Activated CD4-positive, alpha-beta T cell treated with anti-CD3 and anti-CD28 coated beads, Interleukin-2, amount 50 U/mL, for 48 hours (primary cell): Measurements from ENCODE around the gene SLC4A3.

Source experiments
- DNase-seq, 2 experiments: peaks; one replicate each; pipeline ENCODE4 v3.0.0-alpha.2; 2020

The SLC4A3 gene

DNA sequence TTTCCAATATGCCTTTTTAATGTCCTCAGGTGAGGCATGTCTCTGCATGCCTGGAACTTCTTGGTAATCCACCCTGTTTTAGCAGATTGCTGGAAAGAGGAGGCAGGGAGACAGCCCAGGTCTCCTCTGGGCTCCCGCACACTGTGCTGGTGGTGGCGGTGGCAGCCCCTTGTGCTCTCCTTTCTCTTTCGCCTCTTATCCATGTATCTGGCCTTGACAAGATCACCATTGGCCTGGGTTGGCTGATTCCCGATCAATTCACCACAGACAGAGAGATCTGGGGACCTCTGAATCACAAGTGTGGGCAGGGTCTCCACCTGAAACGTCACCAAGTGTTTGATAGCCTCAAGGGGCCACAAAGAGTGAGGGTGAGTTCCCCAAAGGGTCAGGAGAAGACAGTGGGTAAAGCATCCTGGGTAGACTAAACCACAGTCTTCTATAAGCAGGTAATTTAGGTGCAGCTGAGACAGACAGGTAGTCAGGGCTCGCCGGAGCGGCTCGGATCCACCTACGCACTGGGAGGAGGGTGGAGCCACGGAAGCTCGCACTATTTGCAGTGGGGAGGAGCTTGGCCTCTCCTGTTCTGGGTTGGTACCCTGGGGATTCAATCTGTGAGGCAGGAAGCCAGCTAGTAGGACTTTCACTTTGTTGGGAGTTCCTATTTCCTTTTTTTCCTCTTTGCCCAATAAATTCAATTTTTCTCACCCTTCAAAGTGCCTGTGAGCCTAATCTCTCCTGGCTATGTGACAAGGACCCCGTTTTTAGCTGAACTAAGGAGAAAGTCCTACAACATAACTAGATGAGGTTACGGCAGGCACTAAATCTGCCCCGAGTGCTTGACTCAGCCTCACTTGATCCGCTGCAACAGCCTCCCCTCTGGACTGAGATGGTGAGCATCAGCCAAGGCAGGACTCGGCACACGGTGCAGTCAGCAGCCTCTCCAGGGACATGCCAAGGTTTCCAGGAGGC is 57.6 kb downstream of the SLC4A3 start:
- peak; percentile 62 to 70 for DNase-seq

DNA sequence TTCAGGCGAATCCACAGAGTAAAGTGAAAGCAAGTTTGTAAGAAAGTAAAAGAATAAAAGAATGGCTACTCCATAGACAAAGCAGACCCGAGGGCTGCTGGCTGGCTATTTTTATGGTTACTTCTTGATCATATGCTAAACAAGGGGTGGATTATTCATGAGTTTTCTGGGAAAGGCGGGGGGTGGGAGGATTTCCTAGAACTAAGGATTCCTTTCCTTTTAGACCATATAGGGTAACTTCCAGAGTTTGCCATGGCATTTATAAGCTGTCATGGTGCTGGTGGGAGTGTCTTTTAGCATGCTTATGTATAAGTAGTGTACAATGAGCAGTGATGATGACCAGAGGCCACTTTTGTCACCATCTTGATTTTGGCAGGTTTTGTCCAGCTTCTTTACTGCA is 59.8 kb downstream of the SLC4A3 start:
- DNase-seq: no peak

DNA sequence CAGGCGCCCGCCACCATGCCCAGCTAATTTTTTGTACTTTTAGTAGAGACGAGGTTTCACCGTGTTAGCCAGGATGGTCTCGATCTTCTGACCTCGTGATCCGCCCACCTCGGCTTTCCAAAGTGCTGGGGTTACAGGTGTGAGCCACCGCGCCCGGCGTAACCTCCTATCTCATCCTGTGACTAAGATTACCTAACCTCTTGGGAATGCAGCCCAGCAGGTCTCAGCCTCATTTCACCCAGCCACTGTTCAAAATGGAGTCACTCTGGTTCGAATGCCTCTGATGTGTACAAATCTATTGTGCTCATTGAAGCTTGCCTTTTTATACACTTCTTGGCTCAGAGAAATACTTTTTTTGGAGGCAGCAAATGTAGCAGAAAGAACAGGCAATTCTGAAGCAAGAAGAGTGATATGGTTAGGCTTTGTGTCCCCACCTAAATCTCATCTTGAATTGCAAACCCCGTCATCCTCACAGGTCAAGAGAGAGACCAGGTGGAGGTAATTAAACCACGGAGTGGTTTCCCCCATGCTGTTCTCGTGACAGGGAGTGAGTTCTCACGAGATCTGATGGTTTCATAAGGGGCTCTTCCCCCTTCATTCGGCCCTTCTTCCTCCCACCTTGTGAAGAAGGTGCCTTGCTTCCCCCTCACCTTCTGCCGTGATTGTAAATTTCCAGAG is 60.6 kb downstream of the SLC4A3 start:
- DNase-seq: no peak

DNA sequence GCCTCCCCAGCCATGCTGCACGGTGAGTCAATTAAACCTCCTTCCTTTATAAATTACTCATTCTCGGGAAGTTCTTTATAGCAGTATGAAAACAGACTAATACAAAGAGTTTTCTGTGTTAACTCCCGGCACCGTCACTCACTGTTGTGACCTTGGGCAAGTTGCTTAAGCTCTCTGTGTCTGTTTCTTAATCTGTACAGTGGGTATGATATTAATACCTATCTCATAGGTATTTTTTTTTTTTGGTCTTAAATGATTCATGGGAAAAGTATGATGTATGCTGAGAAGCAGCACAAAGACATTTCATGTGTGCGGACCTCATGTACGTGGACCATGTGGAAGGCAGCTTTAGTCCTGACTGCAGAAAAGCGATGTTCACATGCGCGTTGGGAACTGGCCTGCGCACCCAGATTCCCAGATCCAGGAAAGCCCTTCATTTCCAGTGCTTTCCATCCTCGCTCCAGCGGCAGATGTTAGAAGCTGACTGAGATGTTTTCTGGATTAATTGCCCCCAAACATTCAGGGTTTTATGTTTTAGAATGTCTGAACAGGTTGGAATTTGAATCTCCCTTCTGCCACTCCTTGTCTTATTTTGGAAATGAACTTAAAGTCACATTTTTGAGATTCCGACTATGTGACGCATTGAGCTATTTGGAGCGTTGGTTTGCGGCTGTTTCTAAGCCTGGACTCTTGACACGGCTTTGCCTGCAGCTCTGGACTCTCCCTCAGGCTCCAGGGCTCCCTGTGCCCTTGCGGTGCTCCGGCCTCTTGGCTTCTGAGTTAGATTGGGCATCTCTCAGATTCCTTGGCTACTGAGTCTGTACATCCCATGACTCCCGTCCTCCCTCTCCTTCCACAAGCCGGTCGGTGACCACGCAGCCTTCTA is 61.4 kb downstream of the SLC4A3 start:
- peak in 1 of 2 experiments; percentile 6 for DNase-seq

DNA sequence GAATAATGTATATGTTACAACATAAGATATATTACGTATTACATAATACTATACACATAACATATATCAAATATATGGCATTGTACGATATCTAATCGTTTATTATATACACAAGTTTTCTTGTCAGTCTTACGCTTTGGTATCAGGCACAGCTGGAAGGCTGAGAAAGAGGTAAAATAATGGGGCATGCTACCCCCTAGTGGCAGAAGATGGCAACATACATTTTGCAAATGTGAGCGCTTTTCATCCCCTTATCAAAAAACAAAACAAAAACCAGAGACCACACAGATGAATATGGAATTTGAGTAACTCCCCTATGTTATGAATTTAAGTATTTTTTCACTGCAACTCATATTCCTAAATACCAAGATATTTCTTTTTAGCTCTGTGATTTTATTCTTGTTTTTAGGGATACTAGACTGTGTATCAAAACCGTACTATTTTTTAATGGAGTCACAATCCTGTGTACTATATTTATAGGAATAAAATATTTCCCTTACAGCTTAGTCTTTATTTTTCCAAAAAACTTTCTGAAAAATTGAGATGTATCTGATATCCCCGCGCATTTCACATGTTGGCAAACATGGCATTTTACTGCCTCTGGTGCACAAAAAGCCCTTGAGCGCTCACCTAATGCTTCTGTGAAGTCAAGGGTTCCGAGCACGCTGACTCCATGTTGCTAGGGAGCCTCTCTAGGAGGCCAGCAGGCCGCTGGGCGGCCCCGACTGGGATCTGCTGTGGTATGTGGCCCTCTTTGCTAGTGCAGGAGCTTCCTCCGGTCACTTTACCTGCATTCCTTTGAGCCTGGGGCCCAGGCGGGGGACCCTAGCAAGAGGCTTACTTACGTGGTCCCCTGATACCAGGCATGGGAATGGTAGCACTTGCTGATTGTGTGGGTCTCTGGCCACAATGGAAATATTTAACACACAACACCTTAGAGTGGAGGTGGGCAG is 62.5 kb downstream of the SLC4A3 start:
- DNase-seq: peak; percentile 37 to 54

DNA sequence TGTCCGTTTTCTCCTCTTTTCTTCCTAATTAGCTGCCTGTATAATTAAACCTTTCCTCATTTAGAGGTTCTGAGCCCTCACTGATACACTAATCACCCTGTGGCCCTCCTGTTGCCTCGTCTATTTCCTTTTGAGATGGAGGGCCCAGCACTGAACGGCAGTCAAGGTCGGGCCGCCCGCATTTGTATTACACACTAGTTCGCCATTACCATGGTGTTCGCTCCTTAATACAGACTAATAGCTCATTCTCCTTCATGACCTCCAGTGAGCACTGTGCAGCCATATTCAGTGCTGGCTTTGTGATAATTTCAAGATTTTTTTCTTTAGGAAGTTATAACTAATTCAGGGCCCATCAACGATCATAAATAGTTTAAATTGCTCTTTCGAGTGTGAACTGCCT is 64.1 kb downstream of the SLC4A3 start:
- no peak for DNase-seq
